Neural cell (in vitro differentiated cells): Measurements from ENCODE around the gene PLSCR4. TPM values are rescaled to one million over a fixed set of nuclear protein-coding genes. Genes with fewer than 3 reads are reported as not detected.
"Not testable (repeated sequence)": the region's sequence is repeated elsewhere in the genome, so short reads cannot be mapped to it uniquely, and the experiment has no call there.

Experiments used
- H2AFZ ChIP-seq: fragments of 200-600, 300-800 bp; sonication (generic), shearing (Covaris generic); 2 replicates; pipeline ENCODE4 v1.6.0; 2014; ENCODE audit warnings: low read depth, mild to moderate bottlenecking, antibody characterized with exemption, low read length, moderate library complexity
- H3F3A ChIP-seq: fragments of 200-600 bp; shearing (Covaris generic); 2 replicates; pipeline ENCODE4 v1.6.1; 2016; ENCODE audit warnings: mild to moderate bottlenecking, moderate library complexity, mixed read lengths, antibody characterized with exemption, low read length; ENCODE audit not compliant: insufficient read depth, poor library complexity, severe bottlenecking
- H3K27ac ChIP-seq: fragments of 200-600, 300-800 bp; sonication (generic), shearing (Covaris generic); 2 replicates; pipeline ENCODE4 v1.5.1; 2014; ENCODE audit warnings: mild to moderate bottlenecking, low read length, moderate library complexity
- H3K27me3 ChIP-seq: fragments of 300-800, 200-600 bp; sonication (generic), shearing (Covaris generic); 2 replicates; pipeline ENCODE4 v1.6.0; 2014; ENCODE audit warnings: mild to moderate bottlenecking, low read depth, low read length, moderate library complexity; ENCODE audit not compliant: insufficient read depth
- H3K36me3 ChIP-seq: fragments of 300-800, 200-600 bp; sonication (generic), shearing (Covaris generic); 2 replicates; pipeline ENCODE4 v1.5.1; 2014; ENCODE audit warnings: mild to moderate bottlenecking, antibody characterized with exemption, low read length, moderate library complexity; ENCODE audit not compliant: insufficient read depth
- H3K4me2 ChIP-seq: fragments of 300-800, 200-600 bp; sonication (generic), shearing (Covaris generic); 2 replicates; pipeline ENCODE4 v1.6.0; 2014; ENCODE audit warnings: mild to moderate bottlenecking, low read length
- H3K4me3 ChIP-seq: fragments of 300-800, 200-600 bp; sonication (generic), shearing (Covaris generic); 2 replicates; pipeline ENCODE4 v1.5.1; 2014; ENCODE audit warnings: mild to moderate bottlenecking, low read length, moderate library complexity
- H3K79me2 ChIP-seq: fragments of 200-600 bp; shearing (Covaris generic); replicated peaks from 2 replicates; pipeline ENCODE4 v1.6.0; 2014; ENCODE audit warnings: mild to moderate bottlenecking, low read length, moderate library complexity; ENCODE audit not compliant: insufficient read depth
- H3K9ac ChIP-seq: fragments of 300-800, 200-600 bp; sonication (generic), shearing (Covaris generic); 2 replicates; pipeline ENCODE4 v1.6.1; 2016; ENCODE audit warnings: mild to moderate bottlenecking, low read length, mixed read lengths
- H3K9me2 ChIP-seq: fragments of 200-600 bp; shearing (Covaris generic); 2 replicates; pipeline ENCODE4 v1.6.1; 2016; ENCODE audit warnings: mild to moderate bottlenecking, low read length, mixed read lengths; ENCODE audit not compliant: insufficient read depth
- H3K9me3 ChIP-seq: fragments of 200-600, 300-800 bp; sonication (generic), shearing (Covaris generic); 2 replicates; pipeline ENCODE4 v1.6.1; 2016; ENCODE audit warnings: mild to moderate bottlenecking, mixed run types, low read length, moderate library complexity, mixed read lengths
- H4K20me1 ChIP-seq: fragments of 200-600 bp; shearing (Covaris generic); 2 replicates; pipeline ENCODE4 v1.6.1; 2016; ENCODE audit warnings: mild to moderate bottlenecking, mixed run types; ENCODE audit not compliant: insufficient read depth
- EP300 ChIP-seq: fragments of 450-650 bp; conservative IDR thresholded peaks from 2 replicates; pipeline ENCODE4 v1.6.1; 2014; ENCODE audit warnings: antibody characterized with exemption, mild to moderate bottlenecking, moderate library complexity; ENCODE audit not compliant: poor library complexity, severe bottlenecking
- EZH2 ChIP-seq: fragments of 200-600, 300-800 bp; shearing (Covaris generic), sonication (generic); IDR thresholded peaks from 2 replicates; pipeline ENCODE4 v1.6.1; 2014; ENCODE audit warnings: antibody characterized with exemption, low read length, borderline replicate concordance, mild to moderate bottlenecking; ENCODE audit not compliant: insufficient read depth, poor library complexity, severe bottlenecking
- MXI1 ChIP-seq: fragments of 450-650 bp; conservative IDR thresholded peaks from 2 replicates; pipeline ENCODE4 v1.6.1; 2014; ENCODE audit warnings: antibody characterized with exemption, mild to moderate bottlenecking; ENCODE audit not compliant: poor library complexity, severe bottlenecking
- POLR2AphosphoS5 ChIP-seq: IDR thresholded peaks from 2 replicates; pipeline ENCODE4 v1.6.1; 2012
- RAD21 ChIP-seq: fragments of 450-650 bp; conservative IDR thresholded peaks from 2 replicates; pipeline ENCODE4 v1.6.1; 2014; ENCODE audit warnings: antibody characterized with exemption, mild to moderate bottlenecking, moderate library complexity
- REST ChIP-seq: IDR thresholded peaks from 2 replicates; pipeline ENCODE4 v1.6.1; 2012; ENCODE audit warnings: borderline replicate concordance
- SMC3 ChIP-seq: fragments of 450-650 bp; conservative IDR thresholded peaks from 2 replicates; pipeline ENCODE4 v1.6.1; 2014; ENCODE audit warnings: antibody characterized with exemption, mild to moderate bottlenecking, moderate library complexity; ENCODE audit not compliant: poor library complexity
- TAF1 ChIP-seq: IDR thresholded peaks from 2 replicates; pipeline ENCODE4 v1.6.1; 2012; ENCODE audit warnings: low read depth
- polyA plus RNA-seq: library from polyadenylated mRNA; depleted of rRNA; stranded (reverse); fragments of >200 nt; gene quantifications from 2 replicates; pipeline ENCODE4 v1.2.3, GENCODE V29; 2014
- TF ChIP-seq, protein P1 (sequence below): fragments of 450-650 bp; IDR thresholded peaks from 2 replicates; pipeline ENCODE4 v1.5.1; 2014; ENCODE audit warnings: antibody characterized with exemption, mild to moderate bottlenecking, moderate library complexity; ENCODE audit not compliant: poor library complexity, severe bottlenecking

Gene PLSCR4
- polyA plus RNA-seq, 1 donor from 2014 or later = not detected

- H3K27ac ChIP-seq = no peak overlapping the region
- no peaks in the 10 kb centered on the region for H3K27me3 ChIP-seq
- TF ChIP-seq TAF1 = no peak
- no peak for TF ChIP-seq MXI1
- TF ChIP-seq RAD21 = no peak
- no peak for TF ChIP-seq SMC3
- no peak for TF ChIP-seq REST
- TF ChIP-seq, protein P1, sequence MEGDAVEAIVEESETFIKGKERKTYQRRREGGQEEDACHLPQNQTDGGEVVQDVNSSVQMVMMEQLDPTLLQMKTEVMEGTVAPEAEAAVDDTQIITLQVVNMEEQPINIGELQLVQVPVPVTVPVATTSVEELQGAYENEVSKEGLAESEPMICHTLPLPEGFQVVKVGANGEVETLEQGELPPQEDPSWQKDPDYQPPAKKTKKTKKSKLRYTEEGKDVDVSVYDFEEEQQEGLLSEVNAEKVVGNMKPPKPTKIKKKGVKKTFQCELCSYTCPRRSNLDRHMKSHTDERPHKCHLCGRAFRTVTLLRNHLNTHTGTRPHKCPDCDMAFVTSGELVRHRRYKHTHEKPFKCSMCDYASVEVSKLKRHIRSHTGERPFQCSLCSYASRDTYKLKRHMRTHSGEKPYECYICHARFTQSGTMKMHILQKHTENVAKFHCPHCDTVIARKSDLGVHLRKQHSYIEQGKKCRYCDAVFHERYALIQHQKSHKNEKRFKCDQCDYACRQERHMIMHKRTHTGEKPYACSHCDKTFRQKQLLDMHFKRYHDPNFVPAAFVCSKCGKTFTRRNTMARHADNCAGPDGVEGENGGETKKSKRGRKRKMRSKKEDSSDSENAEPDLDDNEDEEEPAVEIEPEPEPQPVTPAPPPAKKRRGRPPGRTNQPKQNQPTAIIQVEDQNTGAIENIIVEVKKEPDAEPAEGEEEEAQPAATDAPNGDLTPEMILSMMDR = no peak
- H3K9me2 ChIP-seq = no peaks in the 10 kb centered on the region
- no peaks in the 10 kb centered on the region for H3K36me3 ChIP-seq
- no peaks in the 10 kb centered on the region for H3K79me2 ChIP-seq
- no peak overlapping the region for H2AFZ ChIP-seq
- no peak overlapping the region for H3K9ac ChIP-seq
- no peaks in the 10 kb centered on the region for H3F3A ChIP-seq
- no peaks in the 10 kb centered on the region for H4K20me1 ChIP-seq
- no peaks in the 10 kb centered on the region for H3K9me3 ChIP-seq
- no peak overlapping the region for H3K4me2 ChIP-seq
- H3K4me3 ChIP-seq = no peak overlapping the region
Measured at GRCh38 chr3:146259880-146260589, 9.1 kb upstream of the PLSCR4 start.

DNA sequence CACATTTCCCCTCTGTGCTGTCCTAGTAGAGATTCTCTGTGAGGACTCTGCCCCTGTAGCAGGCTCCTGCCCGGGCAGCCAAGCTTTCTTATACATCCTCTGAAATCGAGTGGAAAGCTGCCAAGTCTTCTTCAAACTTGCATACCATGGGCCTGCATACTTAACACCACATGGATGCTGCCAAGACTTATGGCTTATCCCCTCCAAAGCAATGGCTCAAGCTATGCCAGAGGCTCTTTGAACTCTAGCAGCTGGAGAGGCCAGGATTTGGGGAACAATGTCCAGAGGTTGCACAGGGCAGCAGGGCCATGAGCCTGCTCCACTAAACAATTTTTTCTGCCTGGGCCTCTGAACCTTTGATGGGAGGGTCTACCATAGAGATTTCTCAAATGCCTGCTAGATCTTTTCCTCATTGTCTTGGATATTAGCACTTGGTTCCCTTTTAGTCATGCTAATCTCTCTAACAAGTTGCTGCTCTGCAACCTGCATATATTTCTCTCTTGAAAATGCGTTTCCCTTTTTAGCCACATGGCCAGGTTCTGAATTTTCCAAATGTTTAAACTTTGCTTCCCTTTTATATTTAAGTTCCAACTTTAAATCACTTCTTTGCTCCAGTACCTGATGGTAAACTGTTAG is 6.1 kb upstream of the PLSCR4 start:
- Histone ChIP-seq H3K27ac (no peak overlapping the region), H4K20me1 (no peaks in the 10 kb centered on the region), H3K36me3 (no peaks in the 10 kb centered on the region), H3K27me3 (no peaks in the 10 kb centered on the region), H3K4me3 (no peak overlapping the region), H3K9me3 (no peaks in the 10 kb centered on the region), H3F3A (no peaks in the 10 kb centered on the region), H3K9ac (no peak overlapping the region), H3K4me2 (no peak overlapping the region), H2AFZ (no peak overlapping the region), H3K9me2 (no peaks in the 10 kb centered on the region), H3K79me2 (no peaks in the 10 kb centered on the region)
- TF ChIP-seq, protein P1 = no peak
- TF ChIP-seq REST (no peak), RAD21 (no peak), EZH2 (no peak), MXI1 (no peak), TAF1 (no peak), SMC3 (no peak), POLR2AphosphoS5 (no peak), EP300 (no peak)

- not testable (repeated sequence) for H3K9me3 ChIP-seq, H3K4me2 ChIP-seq, H3K9ac ChIP-seq, H3K9me2 ChIP-seq, H3F3A ChIP-seq, H4K20me1 ChIP-seq, H3K4me3 ChIP-seq, H3K79me2 ChIP-seq, H3K27ac ChIP-seq, H3K36me3 ChIP-seq, H2AFZ ChIP-seq
- peaks cover 15% of the 10 kb centered on the region for H3K27me3 ChIP-seq
Measured at GRCh38 chr3:146252445-146252844, 1.5 kb upstream of the PLSCR4 start.
